ENCODE data around the gene OSCP1. TPM values are rescaled to one million over a fixed set of nuclear protein-coding genes. Genes with fewer than 3 reads are reported as not detected.

OSCP1 gene
- total and polyA plus RNA-seq, 2 donors (not counting 1 experiment from before 2014, with no cell fraction given): 6.5 to 10.7 TPM

DNA sequence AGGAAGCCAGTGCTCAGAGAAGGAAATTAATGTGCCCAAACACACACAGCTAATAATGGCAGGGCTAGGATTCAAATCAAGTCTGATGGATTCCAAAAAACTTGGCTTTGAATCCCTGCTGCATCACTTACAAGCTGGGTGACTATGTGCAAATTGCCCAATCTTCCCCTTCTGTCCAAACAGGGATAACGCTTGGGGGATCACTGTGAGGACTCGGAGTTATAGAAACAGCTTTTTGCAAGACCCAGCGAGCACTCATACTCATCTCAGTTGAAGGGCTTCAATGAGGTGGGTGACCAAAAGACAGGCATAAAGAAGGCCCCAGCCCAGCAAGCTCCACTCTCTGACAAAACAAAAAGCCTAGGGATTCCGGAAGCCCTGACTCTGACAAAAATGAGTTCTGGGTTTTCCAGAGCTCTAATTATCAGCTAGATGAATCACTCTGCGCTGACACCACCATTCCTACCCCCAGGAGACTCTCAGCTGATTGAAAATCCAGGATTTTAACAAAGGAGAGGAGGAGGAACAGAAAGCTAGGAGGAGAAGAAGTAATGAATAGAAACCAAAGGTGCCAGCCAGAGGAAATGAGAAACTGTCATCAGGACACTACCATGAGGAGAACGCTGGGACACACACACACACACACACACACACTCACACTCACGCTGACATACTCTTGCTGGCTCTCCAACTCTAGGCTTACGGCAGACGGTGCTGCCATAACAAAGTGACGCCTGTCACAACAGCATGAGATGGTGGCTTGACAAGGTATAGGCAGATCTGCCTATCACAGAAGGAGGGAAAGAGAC, 62.9 kb downstream of the OSCP1 start:
- H3K4me1 ChIP-seq (ENCODE audit: control insufficient read depth, extremely low read depth, insufficient read depth, low read length): peaks cover 15% of the 10 kb centered on the region
- TF ChIP-seq, protein P1, sequence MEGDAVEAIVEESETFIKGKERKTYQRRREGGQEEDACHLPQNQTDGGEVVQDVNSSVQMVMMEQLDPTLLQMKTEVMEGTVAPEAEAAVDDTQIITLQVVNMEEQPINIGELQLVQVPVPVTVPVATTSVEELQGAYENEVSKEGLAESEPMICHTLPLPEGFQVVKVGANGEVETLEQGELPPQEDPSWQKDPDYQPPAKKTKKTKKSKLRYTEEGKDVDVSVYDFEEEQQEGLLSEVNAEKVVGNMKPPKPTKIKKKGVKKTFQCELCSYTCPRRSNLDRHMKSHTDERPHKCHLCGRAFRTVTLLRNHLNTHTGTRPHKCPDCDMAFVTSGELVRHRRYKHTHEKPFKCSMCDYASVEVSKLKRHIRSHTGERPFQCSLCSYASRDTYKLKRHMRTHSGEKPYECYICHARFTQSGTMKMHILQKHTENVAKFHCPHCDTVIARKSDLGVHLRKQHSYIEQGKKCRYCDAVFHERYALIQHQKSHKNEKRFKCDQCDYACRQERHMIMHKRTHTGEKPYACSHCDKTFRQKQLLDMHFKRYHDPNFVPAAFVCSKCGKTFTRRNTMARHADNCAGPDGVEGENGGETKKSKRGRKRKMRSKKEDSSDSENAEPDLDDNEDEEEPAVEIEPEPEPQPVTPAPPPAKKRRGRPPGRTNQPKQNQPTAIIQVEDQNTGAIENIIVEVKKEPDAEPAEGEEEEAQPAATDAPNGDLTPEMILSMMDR (conservative IDR thresholded peaks at IDR 0.05 in 1 of 2, IDR thresholded peaks at IDR 0.05 in 1 of 2; ENCODE audit: low read depth in 1 of 2, low read length in 2 of 2): no peak
- TF ChIP-seq EZH2 (IDR thresholded peaks at IDR 0.05; ENCODE audit: low read length, missing control alignments): no peak
- H3K4me3 ChIP-seq (replicated peaks in 1 of 4; ENCODE audit: control extremely low read depth in 1 of 4, insufficient read depth in 1 of 4, low read depth in 3 of 4, low read length in 4 of 4): peak overlapping the region in 3 of 4 experiments; percentile 16 to 87 (median 69)
- H3K9ac ChIP-seq (ENCODE audit: insufficient read depth, low read length): peak overlapping the region; percentile 70
- H2AFZ ChIP-seq (ENCODE audit: low read length): peak overlapping the region; percentile 50
- peak overlapping the region; percentile 99 for H3K27ac ChIP-seq (ENCODE audit: insufficient read depth, low read length)
- H3K36me3 ChIP-seq (ENCODE audit: control insufficient read depth, insufficient read depth, low read length): peaks cover 5% of the 10 kb centered on the region
- H3K9me3 ChIP-seq (ENCODE audit: control insufficient read depth, insufficient read depth, low read depth, low read length): no peaks in the 10 kb centered on the region
- peak; percentile 84 to 89 for DNase-seq (ENCODE audit: low read depth in 2 of 2)
- no peaks in the 10 kb centered on the region for H4K20me1 ChIP-seq (ENCODE audit: control insufficient read depth, extremely low read depth, insufficient read depth, low read length)
- H3K27me3 ChIP-seq (ENCODE audit: control insufficient read depth, insufficient read depth, low read length): no peaks in the 10 kb centered on the region
- peak overlapping the region; percentile 90 for H3K4me2 ChIP-seq (ENCODE audit: extremely low read depth, insufficient read depth, low read length)
- H3K79me2 ChIP-seq (ENCODE audit: control insufficient read depth, insufficient read depth, low read length): peaks cover 28% of the 10 kb centered on the region

- Histone ChIP-seq H3K27ac (ENCODE audit: insufficient read depth, low read length) (peak overlapping the region; percentile 99), H3K36me3 (ENCODE audit: control insufficient read depth, insufficient read depth, low read length) (peaks cover 3% of the 10 kb centered on the region), H2AFZ (ENCODE audit: low read length) (no peak overlapping the region), H3K9me3 (ENCODE audit: control insufficient read depth, insufficient read depth, low read depth, low read length) (no peaks in the 10 kb centered on the region), H3K79me2 (ENCODE audit: control insufficient read depth, insufficient read depth, low read length) (peaks cover 36% of the 10 kb centered on the region), H4K20me1 (ENCODE audit: control insufficient read depth, extremely low read depth, insufficient read depth, low read length) (no peaks in the 10 kb centered on the region), H3K9ac (ENCODE audit: insufficient read depth, low read length) (peak overlapping the region; percentile 86), H3K4me3 (replicated peaks in 1 of 4; ENCODE audit: control extremely low read depth in 1 of 4, insufficient read depth in 1 of 4, low read depth in 3 of 4, low read length in 4 of 4) (peak overlapping the region; percentile 51 to 87 (median 64)), H3K4me2 (ENCODE audit: extremely low read depth, insufficient read depth, low read length) (peak overlapping the region; percentile 99), H3K4me1 (ENCODE audit: control insufficient read depth, extremely low read depth, insufficient read depth, low read length) (peaks cover 15% of the 10 kb centered on the region), H3K27me3 (ENCODE audit: control insufficient read depth, insufficient read depth, low read length) (no peaks in the 10 kb centered on the region)
- peak; percentile 100 for DNase-seq (ENCODE audit: low read depth in 2 of 2)
- TF ChIP-seq, protein P1 (conservative IDR thresholded peaks at IDR 0.05 in 1 of 2, IDR thresholded peaks at IDR 0.05 in 1 of 2; ENCODE audit: low read depth in 1 of 2, low read length in 2 of 2): no peak
- TF ChIP-seq EZH2 (IDR thresholded peaks at IDR 0.05; ENCODE audit: low read length, missing control alignments): no peak
Measured at GRCh38 chr1:36386265-36387140, 63.7 kb downstream of the OSCP1 start.

All from fibroblast of lung (primary cell).